Endothelial cell of hepatic sinusoid (primary cell): ENCODE results near the gene DPH5.
"Not testable (repeated sequence)": the region's sequence is repeated elsewhere in the genome, so short reads cannot be mapped to it uniquely, and the experiment has no call there.

Source experiments
- in situ Hi-C: cut with HindIII; loops from 2 replicates; pipeline ENCODE4 v1.10.0; 2017; ENCODE audit warnings: low sequenced_read_pairs

The DPH5 gene

GRCh38 chr1:100995198-100995988, 30.2 kb downstream of the DPH5 start:
- in situ Hi-C loops = no loop called here

DNA sequence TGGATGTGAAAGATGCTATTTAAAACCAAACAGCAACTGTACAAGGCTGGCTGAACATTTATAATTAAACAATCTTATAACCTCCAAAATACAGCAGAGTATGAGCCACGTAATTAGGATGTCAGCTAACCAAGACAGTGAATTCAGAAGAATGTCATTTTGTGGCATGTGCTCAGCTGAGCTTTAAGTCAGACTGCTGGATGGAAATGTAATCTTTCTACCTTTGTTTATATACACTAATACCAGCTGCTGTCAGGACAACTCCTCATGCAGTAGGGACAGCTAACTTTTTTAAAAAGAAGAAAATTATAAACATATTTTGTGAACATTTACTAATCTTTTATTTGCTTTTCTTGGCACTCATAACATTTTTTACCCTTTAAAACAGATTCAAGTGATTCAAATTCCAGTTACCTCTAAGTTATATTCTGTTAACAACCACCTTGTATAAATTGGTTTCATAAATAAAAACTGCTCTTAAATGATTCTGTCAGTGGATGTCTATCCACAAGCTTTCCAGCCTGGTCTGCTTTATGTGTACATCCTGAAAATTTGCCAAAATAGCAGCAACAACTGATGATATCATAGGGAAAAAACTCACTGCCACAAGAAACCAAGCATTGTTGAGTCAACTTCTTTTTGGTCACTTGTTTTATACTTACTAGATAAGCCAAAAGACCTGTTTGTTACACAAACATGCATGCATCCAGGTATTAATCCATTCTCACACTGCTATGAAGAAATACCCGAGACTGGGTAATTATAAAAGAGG, 36.1 kb downstream of the DPH5 start:
- in situ Hi-C loops = no loop called here

DNA sequence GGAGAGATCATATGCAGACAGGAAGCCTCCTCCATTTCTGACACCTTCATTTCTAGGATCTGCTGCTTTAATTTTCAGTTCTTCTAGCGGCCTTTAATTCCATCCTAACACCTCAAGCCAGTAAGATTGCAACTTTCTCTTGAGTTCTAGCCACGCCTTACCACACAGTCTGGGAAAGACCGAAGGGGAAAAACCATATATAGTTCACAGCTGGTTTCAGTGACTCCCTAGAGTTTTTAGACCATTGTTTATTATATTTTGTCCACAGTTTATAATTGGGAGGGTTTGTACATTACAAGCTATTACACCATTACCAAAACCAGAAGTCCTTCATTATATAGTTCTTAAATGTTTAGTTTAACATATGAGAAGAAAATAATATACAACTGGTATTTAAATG, 37.5 kb downstream of the DPH5 start:
- in situ Hi-C loops = no loop called here

- in situ Hi-C loops = no loop called here
Observed at GRCh38 chr1:100982793-100983192, 42.8 kb downstream of the DPH5 start.

DNA sequence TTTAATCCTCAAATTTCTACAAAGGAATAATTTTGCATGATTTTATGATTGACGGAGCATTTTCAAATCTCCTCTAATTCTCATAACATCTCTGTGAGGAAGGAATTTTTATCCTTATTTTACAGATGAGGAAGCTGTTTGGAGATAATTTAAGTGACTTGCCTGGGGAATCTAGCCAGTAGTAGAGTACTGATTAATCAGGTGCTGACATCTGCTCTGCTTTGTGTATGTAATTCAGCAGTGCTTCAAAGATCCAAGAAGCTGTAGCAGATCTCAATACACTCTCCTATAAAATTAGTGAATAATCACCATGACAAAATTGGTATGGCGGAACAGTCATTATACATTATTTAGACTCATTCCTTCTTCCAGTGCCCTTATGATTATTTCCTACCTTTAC, 46.0 kb downstream of the DPH5 start:
- in situ Hi-C loops = no loop called here

DNA sequence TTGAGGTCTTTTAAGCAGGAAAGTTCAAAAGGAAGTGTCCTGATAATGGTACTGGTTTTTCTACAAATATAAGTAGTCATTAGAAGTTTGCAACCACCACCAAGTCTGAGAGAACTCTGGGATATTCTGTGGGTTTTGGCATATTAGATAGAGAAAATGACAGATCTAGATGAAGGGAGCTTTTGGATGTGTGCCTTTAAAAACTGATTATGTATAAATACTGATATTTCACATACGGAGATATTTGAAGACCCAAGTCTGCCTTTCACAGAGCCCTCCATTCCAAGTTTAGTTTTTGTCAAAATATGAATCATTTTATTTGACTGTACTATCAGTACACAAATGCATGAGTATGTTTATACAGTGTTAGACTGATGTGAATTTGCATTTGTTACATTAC, 48.6 kb downstream of the DPH5 start:
- in situ Hi-C loops = no loop called here

- in situ Hi-C loops = no loop called here
Observed at GRCh38 chr1:100972185-100972584, 53.4 kb downstream of the DPH5 start.

- in situ Hi-C loops = no loop called here
Observed at GRCh38 chr1:100971021-100971420, 54.6 kb downstream of the DPH5 start.

DNA sequence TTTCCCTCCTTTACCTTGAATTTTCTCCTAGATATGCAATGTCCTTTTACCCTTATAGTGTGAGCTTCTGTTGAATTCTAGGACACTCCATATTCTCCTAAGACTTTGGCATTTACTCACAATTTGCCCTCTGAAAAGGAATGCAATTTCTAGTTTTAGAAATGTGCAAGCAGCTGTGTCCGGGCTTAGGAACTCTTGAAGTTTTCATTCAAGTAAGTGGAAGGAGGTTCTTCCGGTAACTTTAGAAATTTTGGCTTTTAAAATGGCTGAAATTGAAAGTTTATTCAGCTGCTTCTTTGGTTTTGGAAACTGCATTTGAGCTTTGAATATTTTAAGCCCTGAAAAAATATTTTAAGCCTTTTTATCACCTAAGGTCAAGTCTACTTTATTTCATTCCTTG, 56.3 kb downstream of the DPH5 start:
- in situ Hi-C loops = no loop called here

- in situ Hi-C loops = no loop called here
Observed at GRCh38 chr1:100968621-100969020, 57.0 kb downstream of the DPH5 start.

DNA sequence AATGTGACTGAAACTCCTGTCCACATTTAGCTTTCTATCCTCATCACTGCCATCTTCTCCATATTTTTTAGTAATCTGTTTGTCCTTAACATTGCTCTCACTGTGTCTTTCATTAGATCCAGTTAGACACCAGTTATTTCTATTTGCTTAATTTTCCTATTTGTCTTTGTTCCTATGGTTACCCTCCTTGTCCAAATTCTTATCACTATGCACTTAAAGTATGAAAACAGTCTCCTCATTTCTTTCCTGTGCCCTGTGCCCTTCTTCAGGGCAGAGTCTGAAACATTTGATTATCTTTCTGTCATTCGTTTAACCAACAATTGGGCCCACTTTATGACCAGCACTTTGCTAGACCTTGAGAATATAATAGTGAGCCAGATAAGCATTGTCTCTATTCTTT, 65.5 kb downstream of the DPH5 start:
- in situ Hi-C loops = no loop called here

DNA sequence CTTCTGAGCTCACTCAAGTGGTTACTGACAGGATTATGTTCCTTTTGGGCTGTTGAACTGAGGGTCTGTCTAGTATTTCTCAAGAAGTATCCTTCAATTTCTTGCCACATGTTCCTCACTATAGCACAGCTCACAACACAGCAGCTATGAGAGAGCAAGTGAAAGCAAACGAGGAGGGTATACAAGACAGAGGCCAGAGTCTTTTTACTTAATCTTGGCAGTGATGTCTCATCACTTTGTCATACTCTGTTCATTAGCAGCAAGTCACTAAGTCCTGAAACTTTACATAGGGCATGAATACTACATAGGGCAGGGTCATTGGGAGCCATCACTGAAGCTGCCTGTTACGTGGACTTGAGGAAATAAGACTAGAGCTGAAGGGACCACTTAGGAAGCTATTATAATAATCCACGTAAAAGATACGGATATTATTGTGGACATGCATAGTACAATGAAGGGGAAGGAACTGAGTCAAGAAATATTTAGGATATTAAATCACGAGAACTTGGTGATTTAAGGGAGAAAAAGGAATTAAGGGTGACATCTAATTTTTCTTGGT, 66.0 kb downstream of the DPH5 start:
- in situ Hi-C loops = no loop called here

DNA sequence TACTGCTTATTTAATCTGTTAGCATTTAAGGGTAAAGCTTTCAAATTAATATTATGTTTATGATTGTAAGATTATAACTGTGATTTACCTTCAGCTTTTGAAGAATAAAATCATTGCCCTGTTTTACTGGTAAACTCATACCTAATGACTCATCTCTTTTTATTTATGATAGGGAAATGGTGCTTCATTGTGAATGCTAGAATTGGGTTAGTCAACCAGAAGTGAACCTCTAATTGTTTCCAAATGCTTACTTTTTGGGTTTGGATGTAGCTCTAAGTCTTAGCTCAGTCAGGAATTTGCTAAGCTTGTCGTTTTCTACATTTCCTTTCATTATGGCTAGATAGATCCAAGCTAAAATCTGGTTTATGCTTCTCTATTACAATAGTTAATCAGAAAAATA, 70.3 kb downstream of the DPH5 start:
- in situ Hi-C loops = no loop called here

DNA sequence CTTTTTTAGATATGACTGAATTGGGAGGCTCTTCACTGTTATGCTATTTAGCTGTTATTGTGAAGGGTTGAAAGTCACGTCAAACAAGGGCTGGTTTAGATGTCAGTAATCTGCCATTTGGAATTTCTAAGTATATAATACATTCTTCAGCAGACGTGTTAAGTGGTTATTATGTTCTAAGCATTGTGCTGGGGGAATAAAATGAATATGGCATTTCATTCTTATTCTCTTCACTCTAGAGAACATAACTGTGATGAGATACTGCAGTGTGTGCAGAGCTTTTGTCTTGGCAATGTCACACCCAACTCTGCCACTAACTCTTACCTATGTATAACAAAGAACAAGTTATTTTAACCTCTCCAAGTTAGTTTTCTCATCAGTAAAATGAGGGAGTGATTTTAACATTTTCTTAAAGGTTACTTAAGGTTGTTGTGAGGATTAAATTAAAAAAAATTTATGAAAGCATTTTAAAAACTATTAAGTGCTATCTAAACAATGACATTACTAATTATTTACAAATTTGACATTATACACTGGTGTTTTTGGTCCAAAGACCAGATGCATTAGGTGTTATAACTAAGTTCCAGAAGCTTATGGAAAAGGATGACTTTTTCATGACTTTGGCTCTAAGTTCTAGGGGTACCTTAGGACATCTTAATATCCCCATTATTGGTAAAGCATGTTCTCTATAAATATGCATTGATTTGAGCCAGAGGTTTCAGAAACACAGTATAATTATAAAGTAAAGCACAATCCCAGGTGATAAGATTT, 71.4 kb downstream of the DPH5 start:
- in situ Hi-C loops = no loop called here

GRCh38 chr1:100952970-100953369, 72.6 kb downstream of the DPH5 start:
- in situ Hi-C loops = not testable (repeated sequence)

DNA sequence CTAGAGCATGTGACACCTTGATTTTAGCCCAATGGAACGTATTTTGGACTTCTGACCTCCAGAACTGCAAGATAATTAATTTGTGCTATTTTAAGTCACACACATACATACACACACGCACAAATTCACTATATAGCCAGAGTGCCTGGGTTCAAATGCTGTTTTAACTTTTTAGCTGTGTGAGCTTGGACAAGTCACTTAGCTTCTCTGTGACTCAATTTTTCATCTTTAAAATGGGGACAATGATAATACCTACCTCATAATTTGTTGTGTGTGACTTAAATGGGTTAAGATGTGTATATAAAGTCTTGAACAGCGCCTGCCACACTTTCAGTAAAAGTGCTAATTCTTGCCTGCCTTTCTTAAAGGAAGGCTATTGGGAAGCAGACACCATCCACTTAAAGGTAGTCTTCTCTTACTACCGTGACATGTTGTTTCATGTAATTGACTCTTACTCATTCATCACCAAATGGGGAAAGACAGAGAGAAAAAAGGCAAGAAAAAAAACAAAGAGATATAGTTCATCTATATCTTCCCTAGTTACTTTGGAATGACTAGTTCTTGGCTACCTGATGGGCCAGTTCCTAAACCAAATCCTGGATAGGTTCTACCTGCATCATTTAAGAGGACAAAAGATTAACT, 73.4 kb downstream of the DPH5 start:
- in situ Hi-C loops = no loop called here

DNA sequence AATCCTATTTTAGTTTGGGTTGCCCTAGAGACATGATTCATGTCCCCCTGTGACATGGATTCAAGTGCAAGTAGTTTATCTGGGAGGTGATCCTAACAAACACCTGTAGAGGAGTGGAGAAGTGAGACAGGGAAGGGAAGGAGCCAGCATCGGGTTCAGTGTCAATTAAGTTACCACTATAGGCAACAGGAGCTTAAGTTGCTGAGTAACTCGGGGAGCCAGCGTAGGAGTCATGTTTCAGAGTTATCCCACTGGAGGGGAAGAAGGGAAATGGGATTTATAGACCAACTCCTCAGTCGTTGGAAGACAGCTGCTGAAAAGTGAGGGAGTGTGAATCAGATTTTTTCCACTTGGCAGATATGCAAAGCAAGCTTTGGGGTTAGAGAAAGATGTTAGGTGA, 74.8 kb downstream of the DPH5 start:
- in situ Hi-C loops = no loop called here

- in situ Hi-C loops = no loop called here
Observed at GRCh38 chr1:100950337-100950736, 75.2 kb downstream of the DPH5 start.

- in situ Hi-C loops = not testable (repeated sequence)
Observed at GRCh38 chr1:100949515-100950158, 75.9 kb downstream of the DPH5 start.

- in situ Hi-C loops = not testable (repeated sequence)
Observed at GRCh38 chr1:100948721-100949405, 76.7 kb downstream of the DPH5 start.
